Measurements from ENCODE around the gene HS1BP3.

GRCh38 chr2:20657522-20658235 is 6.8 kb upstream of the HS1BP3 start:
- TF ChIP-seq TCF12 (IDR thresholded peaks at IDR 0.05; ENCODE audit: low read depth), result no peak
- no peak for TF ChIP-seq EP300 (IDR thresholded peaks at IDR 0.05; ENCODE audit: borderline replicate concordance)
- no peak for TF ChIP-seq MAX (IDR thresholded peaks at IDR 0.05)
- no peak for TF ChIP-seq RAD21 (IDR thresholded peaks at IDR 0.05; ENCODE audit: low read depth)
- TF ChIP-seq FOXM1 (IDR thresholded peaks at IDR 0.05; ENCODE audit: borderline replicate concordance, low read depth), result no peak
- no peak for TF ChIP-seq REST (IDR thresholded peaks at IDR 0.05; ENCODE audit: low read depth)
- no peak for TF ChIP-seq EGR1 (IDR thresholded peaks at IDR 0.05)
- no peak for TF ChIP-seq TEAD4 (IDR thresholded peaks at IDR 0.05)
- no peak for TF ChIP-seq ZBTB7A (IDR thresholded peaks at IDR 0.05; ENCODE audit: low read depth)
- no peak for TF ChIP-seq YY1 (IDR thresholded peaks at IDR 0.05; ENCODE audit: low read depth)
